Measurements from ENCODE around the gene NUDCD3.

NUDCD3 gene

DNA sequence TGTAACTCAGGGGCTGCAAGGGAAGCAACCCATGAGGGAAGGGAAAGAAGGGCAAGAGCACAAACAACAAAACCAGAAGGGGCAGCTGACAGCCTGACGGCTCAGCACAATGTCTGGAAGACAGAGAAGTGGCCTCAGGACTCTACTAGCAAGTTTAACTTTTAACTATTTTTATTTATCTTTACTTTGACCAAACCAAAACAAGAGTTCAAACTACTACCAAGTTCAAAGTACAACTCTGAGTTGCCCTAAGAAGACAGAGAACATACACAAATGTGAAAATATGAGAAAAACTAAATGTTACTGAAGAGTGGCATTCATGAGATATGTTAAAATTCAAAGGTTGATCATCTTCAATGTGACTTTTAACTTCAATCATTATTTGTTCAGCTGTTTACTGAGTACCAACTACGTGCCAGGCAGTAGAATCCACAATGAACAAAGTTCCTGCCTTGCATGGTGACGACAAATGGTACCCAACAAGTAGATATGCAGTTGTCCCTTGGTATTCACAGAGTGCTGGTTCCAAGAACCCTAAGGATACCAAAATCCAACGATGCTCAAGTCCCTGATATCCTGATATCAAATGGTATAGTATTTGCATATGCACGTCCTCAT, 19.7 kb downstream of the NUDCD3 start:
- Histone ChIP-seq H3K4me3 (ENCODE audit: low read depth in 1 of 2, low read length in 2 of 2) (no peak overlapping the region), H3K9ac (ENCODE audit: low read depth in 1 of 2, low read length in 2 of 2) (no peak overlapping the region), H3K27me3 (ENCODE audit: control insufficient read depth in 1 of 2, insufficient read depth in 2 of 2, low read length in 2 of 2) (no peaks in the 10 kb centered on the region), H3K27ac (ENCODE audit: low read depth, low read length) (no peak overlapping the region), H3K4me1 (ENCODE audit: control insufficient read depth in 1 of 2, insufficient read depth in 2 of 2, low read length in 2 of 2) (peaks cover 5 to 8% of the 10 kb centered on the region in 2 donors), H3K36me3 (ENCODE audit: control insufficient read depth in 1 of 2, insufficient read depth in 2 of 2, low read length in 2 of 2) (peaks cover 17 to 64% of the 10 kb centered on the region in 2 donors), H3K9me3 (ENCODE audit: control insufficient read depth in 1 of 2, low read length in 2 of 2) (no peaks in the 10 kb centered on the region)

DNA sequence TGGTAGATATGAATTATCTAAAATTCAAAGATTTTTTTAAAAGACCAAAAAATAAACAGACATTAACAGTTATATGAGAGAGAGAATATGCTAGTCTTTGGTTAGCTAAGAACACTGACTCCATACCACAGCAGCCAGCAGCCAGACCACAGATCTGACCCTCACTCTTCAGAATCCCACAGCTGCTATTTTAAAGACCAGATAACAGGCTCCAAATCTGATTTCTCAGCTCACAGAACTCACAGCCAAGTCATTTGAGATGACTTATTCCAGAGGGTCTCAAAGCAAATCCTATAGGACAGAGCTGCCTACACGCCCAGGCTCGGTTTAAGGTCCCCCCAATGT, 20.4 kb downstream of the NUDCD3 start:
- peaks cover 17 to 65% of the 10 kb centered on the region in 2 donors for H3K36me3 ChIP-seq (ENCODE audit: control insufficient read depth in 1 of 2, insufficient read depth in 2 of 2, low read length in 2 of 2)
- H3K4me3 ChIP-seq (ENCODE audit: low read depth in 1 of 2, low read length in 2 of 2) = no peak overlapping the region
- no peaks in the 10 kb centered on the region for H3K27me3 ChIP-seq (ENCODE audit: control insufficient read depth in 1 of 2, insufficient read depth in 2 of 2, low read length in 2 of 2)
- peaks cover 5 to 8% of the 10 kb centered on the region in 2 donors for H3K4me1 ChIP-seq (ENCODE audit: control insufficient read depth in 1 of 2, insufficient read depth in 2 of 2, low read length in 2 of 2)
- no peak overlapping the region for H3K9ac ChIP-seq (ENCODE audit: low read depth in 1 of 2, low read length in 2 of 2)
- H3K27ac ChIP-seq (ENCODE audit: low read depth, low read length) = no peak overlapping the region
- H3K9me3 ChIP-seq (ENCODE audit: control insufficient read depth in 1 of 2, low read length in 2 of 2) = no peaks in the 10 kb centered on the region

- Histone ChIP-seq H3K27ac (ENCODE audit: low read depth, low read length) (no peak overlapping the region), H3K27me3 (ENCODE audit: control insufficient read depth in 1 of 2, insufficient read depth in 2 of 2, low read length in 2 of 2) (no peaks in the 10 kb centered on the region), H3K4me3 (ENCODE audit: low read depth in 1 of 2, low read length in 2 of 2) (no peak overlapping the region), H3K36me3 (ENCODE audit: control insufficient read depth in 1 of 2, insufficient read depth in 2 of 2, low read length in 2 of 2) (peaks cover 17 to 67% of the 10 kb centered on the region in 2 donors), H3K9ac (ENCODE audit: low read depth in 1 of 2, low read length in 2 of 2) (no peak overlapping the region), H3K4me1 (ENCODE audit: control insufficient read depth in 1 of 2, insufficient read depth in 2 of 2, low read length in 2 of 2) (peaks cover 5 to 8% of the 10 kb centered on the region in 2 donors), H3K9me3 (ENCODE audit: control insufficient read depth in 1 of 2, low read length in 2 of 2) (no peaks in the 10 kb centered on the region)
These were observed 20.9 kb downstream of the NUDCD3 start for GRCh38 chr7:44469461-44470134.

DNA sequence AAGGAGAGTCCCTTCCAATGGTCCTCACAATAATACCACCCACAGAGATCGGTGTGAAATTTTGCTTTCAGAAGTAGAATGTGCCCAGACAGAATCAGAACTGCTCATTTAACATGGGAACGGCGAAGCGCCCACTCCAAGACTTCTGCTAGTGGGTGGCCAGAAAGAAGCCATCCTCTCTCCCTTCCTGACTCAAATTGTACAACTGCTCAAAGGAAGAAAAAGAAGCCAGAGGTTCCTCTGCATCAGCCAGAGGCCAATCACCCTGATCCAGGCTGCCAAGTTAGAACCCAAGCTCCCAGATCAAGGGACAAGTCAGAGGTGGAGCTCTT, 23.3 kb downstream of the NUDCD3 start:
- H3K4me3 ChIP-seq (ENCODE audit: low read depth in 1 of 2, low read length in 2 of 2) = no peak overlapping the region
- no peaks in the 10 kb centered on the region for H3K27me3 ChIP-seq (ENCODE audit: control insufficient read depth in 1 of 2, insufficient read depth in 2 of 2, low read length in 2 of 2)
- peaks cover 4 to 5% of the 10 kb centered on the region in 2 donors for H3K4me1 ChIP-seq (ENCODE audit: control insufficient read depth in 1 of 2, insufficient read depth in 2 of 2, low read length in 2 of 2)
- H3K9ac ChIP-seq (ENCODE audit: low read depth in 1 of 2, low read length in 2 of 2) = no peak overlapping the region
- H3K9me3 ChIP-seq (ENCODE audit: control insufficient read depth in 1 of 2, low read length in 2 of 2) = no peaks in the 10 kb centered on the region
- peaks cover 19 to 63% of the 10 kb centered on the region in 2 donors for H3K36me3 ChIP-seq (ENCODE audit: control insufficient read depth in 1 of 2, insufficient read depth in 2 of 2, low read length in 2 of 2)
- no peak overlapping the region for H3K27ac ChIP-seq (ENCODE audit: low read depth, low read length)

GRCh38 chr7:44466300-44467216, 23.9 kb downstream of the NUDCD3 start:
- H3K9ac ChIP-seq (ENCODE audit: low read depth in 1 of 2, low read length in 2 of 2) = no peak overlapping the region

DNA sequence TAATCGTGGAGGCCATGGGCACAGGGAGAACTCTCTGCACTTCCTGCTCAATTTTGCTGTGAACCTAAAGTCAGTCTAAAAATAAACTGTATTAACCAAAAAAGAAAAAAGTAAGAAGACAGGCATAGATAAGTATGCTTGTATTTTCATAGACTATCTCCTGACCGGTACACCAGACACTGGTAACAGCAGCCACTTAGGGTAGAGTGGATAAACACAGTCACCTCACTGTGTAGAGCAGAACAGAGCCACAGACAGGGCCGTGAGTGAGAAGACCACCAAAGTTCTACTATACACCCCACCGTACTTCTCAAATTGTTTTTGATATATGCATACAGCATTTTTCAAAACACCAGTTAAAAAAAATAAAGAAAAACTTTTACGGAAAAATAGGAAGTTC, 25.0 kb downstream of the NUDCD3 start:
- Histone ChIP-seq H3K9ac (ENCODE audit: low read depth in 1 of 2, low read length in 2 of 2) (no peak overlapping the region), H3K4me3 (ENCODE audit: low read depth in 1 of 2, low read length in 2 of 2) (no peak overlapping the region), H3K36me3 (ENCODE audit: control insufficient read depth in 1 of 2, insufficient read depth in 2 of 2, low read length in 2 of 2) (peaks cover 17 to 60% of the 10 kb centered on the region in 2 donors), H3K9me3 (ENCODE audit: control insufficient read depth in 1 of 2, low read length in 2 of 2) (no peaks in the 10 kb centered on the region), H3K27ac (ENCODE audit: low read depth, low read length) (no peak overlapping the region), H3K4me1 (ENCODE audit: control insufficient read depth in 1 of 2, insufficient read depth in 2 of 2, low read length in 2 of 2) (peaks cover 9% of the 10 kb centered on the region in 2 donors), H3K27me3 (ENCODE audit: control insufficient read depth in 1 of 2, insufficient read depth in 2 of 2, low read length in 2 of 2) (no peaks in the 10 kb centered on the region)

More at GRCh38 chr7:44466300-44467216, 23.9 kb downstream of the NUDCD3 start:
- Histone ChIP-seq H3K27ac (ENCODE audit: low read depth, low read length) (no peak overlapping the region), H3K36me3 (ENCODE audit: control insufficient read depth in 1 of 2, insufficient read depth in 2 of 2, low read length in 2 of 2) (peaks cover 17 to 62% of the 10 kb centered on the region in 2 donors), H3K9me3 (ENCODE audit: control insufficient read depth in 1 of 2, low read length in 2 of 2) (no peaks in the 10 kb centered on the region), H3K4me3 (ENCODE audit: low read depth in 1 of 2, low read length in 2 of 2) (no peak overlapping the region), H3K4me1 (ENCODE audit: control insufficient read depth in 1 of 2, insufficient read depth in 2 of 2, low read length in 2 of 2) (peaks cover 4 to 6% of the 10 kb centered on the region in 2 donors), H3K27me3 (ENCODE audit: control insufficient read depth in 1 of 2, insufficient read depth in 2 of 2, low read length in 2 of 2) (no peaks in the 10 kb centered on the region)

DNA sequence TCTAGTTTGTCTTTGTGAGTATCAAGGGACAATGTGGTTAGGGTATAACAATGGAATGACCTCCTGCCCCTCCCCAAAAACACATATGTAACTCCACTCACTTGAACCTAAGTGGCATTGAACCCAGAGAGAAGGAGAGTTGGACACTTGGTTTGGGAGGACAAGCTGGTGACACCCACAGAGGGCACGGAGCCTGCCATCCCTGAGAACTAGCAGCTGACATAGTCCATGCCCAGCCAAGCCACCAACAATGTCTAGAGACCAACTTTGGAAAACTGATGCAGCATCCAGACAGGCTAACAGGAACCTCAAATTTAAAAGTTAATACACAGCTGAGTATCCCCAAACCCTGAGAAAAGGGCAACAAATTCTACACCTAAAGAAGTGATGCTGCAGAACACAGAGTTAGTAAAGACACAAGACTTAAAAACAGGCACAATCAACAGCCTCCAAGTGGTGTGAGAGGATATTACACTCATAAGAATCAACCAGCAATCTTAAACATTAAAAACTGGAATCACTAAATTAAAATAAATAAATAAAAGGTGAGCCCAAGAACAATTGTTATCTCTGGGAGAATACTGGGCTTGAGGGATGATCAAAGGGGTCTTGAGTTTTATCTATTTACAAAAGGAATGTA, 27.2 kb downstream of the NUDCD3 start:
- peaks cover 13 to 56% of the 10 kb centered on the region in 2 donors for H3K36me3 ChIP-seq (ENCODE audit: control insufficient read depth in 1 of 2, insufficient read depth in 2 of 2, low read length in 2 of 2)
- H3K9ac ChIP-seq (ENCODE audit: low read depth in 1 of 2, low read length in 2 of 2) = no peak overlapping the region
- H3K27me3 ChIP-seq (ENCODE audit: control insufficient read depth in 1 of 2, insufficient read depth in 2 of 2, low read length in 2 of 2) = no peaks in the 10 kb centered on the region
- H3K27ac ChIP-seq (ENCODE audit: low read depth, low read length) = no peak overlapping the region
- no peak overlapping the region for H3K4me3 ChIP-seq (ENCODE audit: low read depth in 1 of 2, low read length in 2 of 2)
- H3K4me1 ChIP-seq (ENCODE audit: control insufficient read depth in 1 of 2, insufficient read depth in 2 of 2, low read length in 2 of 2) = peaks cover 5 to 9% of the 10 kb centered on the region in 2 donors
- no peaks in the 10 kb centered on the region for H3K9me3 ChIP-seq (ENCODE audit: control insufficient read depth in 1 of 2, low read length in 2 of 2)

DNA sequence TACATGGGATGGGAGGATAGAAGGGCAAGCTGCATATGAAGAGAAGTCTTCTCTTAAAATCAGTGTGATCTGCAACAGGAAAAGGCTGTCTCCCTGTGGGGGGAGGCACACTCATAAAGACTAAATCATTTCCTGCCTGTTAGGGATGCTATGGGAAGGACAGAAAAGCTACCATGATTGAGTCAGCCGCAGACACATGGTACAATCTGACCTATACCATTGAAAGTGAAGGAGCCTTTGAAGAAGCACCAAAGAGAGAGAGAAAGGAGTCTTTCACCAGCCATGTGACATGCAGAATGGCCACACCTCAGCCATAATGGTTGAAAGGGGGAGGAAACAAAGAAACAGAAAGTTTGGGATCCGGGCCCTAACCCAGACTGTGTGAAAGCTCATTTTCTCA, 29.1 kb downstream of the NUDCD3 start:
- no peak overlapping the region for H3K9ac ChIP-seq (ENCODE audit: low read depth in 1 of 2, low read length in 2 of 2)
- no peak overlapping the region for H3K27ac ChIP-seq (ENCODE audit: low read depth, low read length)
- no peak overlapping the region for H3K4me3 ChIP-seq (ENCODE audit: low read depth in 1 of 2, low read length in 2 of 2)
- H3K4me1 ChIP-seq (ENCODE audit: control insufficient read depth in 1 of 2, insufficient read depth in 2 of 2, low read length in 2 of 2) = peaks cover 5 to 9% of the 10 kb centered on the region in 2 donors
- no peaks in the 10 kb centered on the region for H3K9me3 ChIP-seq (ENCODE audit: control insufficient read depth in 1 of 2, low read length in 2 of 2)
- H3K36me3 ChIP-seq (ENCODE audit: control insufficient read depth in 1 of 2, insufficient read depth in 2 of 2, low read length in 2 of 2) = peaks cover 3 to 49% of the 10 kb centered on the region in 2 donors
- no peaks in the 10 kb centered on the region for H3K27me3 ChIP-seq (ENCODE audit: control insufficient read depth in 1 of 2, insufficient read depth in 2 of 2, low read length in 2 of 2)

DNA sequence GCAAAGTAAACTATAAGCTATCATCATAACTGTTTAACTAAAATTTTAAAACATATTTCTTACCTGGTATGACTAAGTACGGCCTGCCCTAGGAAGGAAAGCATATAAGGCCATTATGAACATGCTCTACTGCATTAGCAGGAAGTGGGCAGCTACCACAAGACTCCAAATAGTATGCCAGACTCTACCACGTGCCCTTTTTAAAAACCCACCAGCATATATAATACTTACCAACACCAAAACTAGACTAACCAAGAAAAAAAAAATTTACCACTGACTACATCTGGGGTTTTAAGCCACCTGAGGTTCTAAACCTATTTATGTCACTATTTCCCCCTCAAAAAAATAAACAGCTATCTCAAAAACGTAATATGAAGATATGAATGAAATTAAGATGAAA, 30.1 kb downstream of the NUDCD3 start:
- Histone ChIP-seq H3K36me3 (ENCODE audit: control insufficient read depth in 1 of 2, insufficient read depth in 2 of 2, low read length in 2 of 2) (peaks cover 6 to 43% of the 10 kb centered on the region in 2 donors), H3K9me3 (ENCODE audit: control insufficient read depth in 1 of 2, low read length in 2 of 2) (no peaks in the 10 kb centered on the region), H3K9ac (ENCODE audit: low read depth in 1 of 2, low read length in 2 of 2) (no peak overlapping the region), H3K4me3 (ENCODE audit: low read depth in 1 of 2, low read length in 2 of 2) (no peak overlapping the region), H3K4me1 (ENCODE audit: control insufficient read depth in 1 of 2, insufficient read depth in 2 of 2, low read length in 2 of 2) (peaks cover 5 to 9% of the 10 kb centered on the region in 2 donors), H3K27me3 (ENCODE audit: control insufficient read depth in 1 of 2, insufficient read depth in 2 of 2, low read length in 2 of 2) (no peaks in the 10 kb centered on the region), H3K27ac (ENCODE audit: low read depth, low read length) (no peak overlapping the region)

Data from duodenal mucosa (tissue), 2 donors.